GM10847 (cell line): ENCODE data around the gene EHF.

Experiments used
- POLR2A ChIP-seq: IDR thresholded peaks from 2 replicates; pipeline ENCODE4 v1.6.1; 2011; ENCODE audit not compliant: insufficient read length; ENCODE audit errors: extremely low read depth

EHF gene

GRCh38 chr11:34644669-34645406 lies 23.9 kb downstream of the EHF start:
- TF ChIP-seq POLR2A, result no peak

DNA sequence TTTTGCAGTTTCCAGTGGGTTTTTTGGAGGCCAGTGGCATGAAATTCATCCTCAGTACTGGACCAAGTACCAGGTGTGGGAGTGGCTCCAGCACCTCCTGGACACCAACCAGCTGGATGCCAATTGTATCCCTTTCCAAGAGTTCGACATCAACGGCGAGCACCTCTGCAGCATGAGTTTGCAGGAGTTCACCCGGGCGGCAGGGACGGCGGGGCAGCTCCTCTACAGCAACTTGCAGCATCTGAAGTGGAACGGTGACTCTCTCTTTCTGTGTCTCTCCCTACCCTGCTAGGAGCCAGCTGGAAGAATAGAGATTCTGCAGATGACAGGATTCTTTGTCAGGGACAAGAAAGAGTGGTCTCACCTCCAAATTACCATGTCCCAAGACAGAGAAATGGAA lies 25.5 kb downstream of the EHF start:
- no peak for TF ChIP-seq POLR2A

DNA sequence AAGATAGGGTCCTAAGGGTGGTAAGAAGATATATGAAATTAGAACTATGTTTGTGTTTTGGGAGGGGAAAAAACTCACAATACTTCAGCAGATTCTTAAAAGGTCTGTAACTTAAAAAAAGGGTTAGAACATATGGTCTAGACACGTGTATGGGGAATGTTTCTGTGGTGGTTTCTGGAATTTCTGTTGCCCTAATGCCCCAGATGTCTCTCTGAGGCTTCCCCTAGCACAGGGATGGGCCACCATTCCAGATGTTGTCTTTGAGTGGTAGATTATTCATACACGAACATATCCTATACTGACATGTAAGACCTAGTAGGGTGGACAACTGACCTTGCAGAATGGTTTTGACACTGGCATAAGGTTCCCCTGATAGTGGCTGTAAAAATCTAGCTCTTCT lies 26.2 kb downstream of the EHF start:
- no peak for TF ChIP-seq POLR2A

- TF ChIP-seq POLR2A, result no peak
Measured at GRCh38 chr11:34647532-34647931, 26.6 kb downstream of the EHF start.

GRCh38 chr11:34648036-34648435 lies 27.1 kb downstream of the EHF start:
- no peak for TF ChIP-seq POLR2A

DNA sequence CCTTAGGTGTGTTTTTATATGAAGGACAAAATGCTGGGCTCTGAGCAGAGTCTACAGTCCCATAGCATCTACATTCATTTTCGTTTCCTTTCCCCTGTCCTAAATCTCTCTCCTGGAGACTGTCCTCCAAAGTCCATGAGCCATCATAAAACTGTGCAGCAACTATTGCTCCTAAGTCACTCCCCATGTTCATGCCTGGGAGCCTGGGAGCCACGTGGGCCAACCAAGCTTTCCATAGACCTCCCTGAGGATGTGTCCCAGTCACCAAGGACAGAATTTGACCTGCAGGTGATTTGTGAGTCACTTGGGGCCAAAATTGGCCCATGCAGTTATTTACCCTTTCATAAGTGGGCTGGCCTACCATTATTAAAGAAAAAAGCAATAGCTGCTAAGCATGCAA lies 28.7 kb downstream of the EHF start:
- TF ChIP-seq POLR2A, result no peak

DNA sequence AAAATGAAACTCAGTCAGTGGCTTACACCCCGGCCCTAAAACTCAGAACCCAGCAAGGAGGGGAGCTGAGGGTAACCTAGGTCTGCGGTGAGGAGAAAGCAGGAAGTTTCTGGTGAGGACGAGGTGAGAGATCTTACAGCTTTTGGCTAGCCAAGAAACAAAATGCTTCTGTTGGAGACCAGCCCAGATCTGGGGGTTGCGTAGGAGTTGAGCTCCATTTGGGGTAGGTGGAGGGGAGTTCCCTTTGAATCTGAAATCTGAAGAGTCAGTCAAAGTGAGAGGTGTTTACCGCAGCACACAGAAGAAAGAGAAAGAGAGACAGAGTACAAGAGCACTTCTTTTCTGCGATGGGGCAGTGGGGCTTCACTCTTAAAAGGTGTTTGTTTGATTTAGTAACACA lies 29.6 kb downstream of the EHF start:
- TF ChIP-seq POLR2A, result no peak

- no peak for TF ChIP-seq POLR2A
Measured at GRCh38 chr11:34651551-34651950, 30.7 kb downstream of the EHF start.

DNA sequence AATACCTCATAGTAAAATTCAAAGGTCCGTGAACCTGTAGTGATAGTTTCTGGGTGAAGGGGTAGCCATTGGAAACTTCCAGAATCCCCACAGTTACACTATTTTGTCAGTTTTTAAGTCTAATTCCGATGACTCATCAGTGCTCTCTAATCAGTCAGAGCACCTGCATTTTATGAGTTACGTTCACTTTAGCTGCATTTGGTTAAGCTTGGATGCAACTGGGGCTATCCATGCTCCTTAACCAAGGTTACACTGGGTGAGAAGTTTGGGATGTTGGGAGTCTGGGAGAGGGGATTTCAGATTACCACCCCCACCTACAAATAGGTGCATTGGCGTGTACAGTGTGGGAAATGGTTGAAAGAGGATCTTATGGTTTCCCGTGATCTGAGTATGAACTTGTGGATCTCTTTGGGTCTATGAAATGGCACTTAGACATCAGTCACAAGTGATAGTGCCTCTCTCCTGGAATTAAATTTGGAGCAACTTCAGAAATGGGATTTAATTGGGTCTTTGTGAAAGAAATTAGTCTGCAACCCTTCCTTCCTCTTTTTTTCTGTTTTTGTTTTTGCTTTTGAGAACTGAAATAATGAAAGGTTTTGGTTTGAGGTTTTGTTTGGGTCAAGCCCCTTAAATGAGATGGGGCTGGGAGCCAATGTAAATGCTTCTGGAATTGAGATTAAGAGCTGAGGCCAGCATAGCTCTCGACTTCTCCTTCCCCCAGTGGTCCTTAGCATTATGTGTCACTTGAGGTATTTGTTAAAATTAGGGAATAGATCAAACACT lies 31.5 kb downstream of the EHF start:
- no peak for TF ChIP-seq POLR2A

GRCh38 chr11:34653031-34653430 lies 32.1 kb downstream of the EHF start:
- TF ChIP-seq POLR2A, result no peak

GRCh38 chr11:34653851-34654482 lies 33.1 kb downstream of the EHF start:
- no peak for TF ChIP-seq POLR2A

DNA sequence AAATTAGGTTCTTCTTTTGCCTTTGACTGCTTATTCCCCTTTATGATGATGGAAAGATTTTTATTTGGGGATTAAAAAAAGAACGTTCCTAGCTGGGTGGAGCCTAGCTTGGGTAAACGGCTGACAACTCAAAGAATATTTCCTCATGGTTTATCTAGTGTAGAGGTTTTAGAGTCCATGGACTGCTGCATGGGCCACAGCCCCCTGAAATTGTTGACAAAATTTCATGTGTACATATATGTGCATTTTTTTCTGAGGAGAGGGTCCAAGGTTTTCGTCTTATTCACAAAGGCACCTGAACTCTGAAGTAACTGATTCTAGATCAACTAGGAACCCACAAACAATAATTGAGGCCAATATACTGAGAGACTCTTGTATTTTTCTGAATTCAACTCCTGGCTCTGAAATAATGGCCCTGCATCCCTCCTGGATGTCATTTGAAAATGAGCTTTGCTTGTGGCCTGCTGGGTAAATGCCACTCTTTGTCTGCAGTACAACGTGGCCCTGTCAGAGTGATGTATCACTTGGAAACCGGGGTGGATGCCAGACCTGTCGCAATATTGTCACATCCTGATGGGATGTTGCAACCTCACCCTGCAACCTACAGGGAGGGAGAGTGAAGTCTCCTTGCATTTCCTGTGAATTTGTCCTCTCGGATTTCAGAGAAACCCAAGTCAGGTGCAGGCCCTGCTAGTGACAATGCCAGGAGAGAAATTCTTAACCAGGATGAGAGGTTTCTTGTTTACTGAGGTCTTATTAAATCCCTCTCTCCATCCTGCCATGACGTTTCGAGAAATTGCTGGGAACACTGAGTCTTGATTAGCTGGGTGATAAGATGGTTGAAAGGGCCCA lies 33.8 kb downstream of the EHF start:
- no peak for TF ChIP-seq POLR2A

- no peak for TF ChIP-seq POLR2A
Measured at GRCh38 chr11:34655335-34656008, 34.6 kb downstream of the EHF start.

- no peak for TF ChIP-seq POLR2A
Measured at GRCh38 chr11:34656062-34656720, 35.3 kb downstream of the EHF start.
